Measurements from ENCODE around the gene SNX18. TPM values are rescaled to one million over a fixed set of nuclear protein-coding genes. Genes with fewer than 3 reads are reported as not detected.

The SNX18 gene
- total RNA-seq, 2 donors from 2014 or later, result 19.7 to 20.5 TPM

DNA sequence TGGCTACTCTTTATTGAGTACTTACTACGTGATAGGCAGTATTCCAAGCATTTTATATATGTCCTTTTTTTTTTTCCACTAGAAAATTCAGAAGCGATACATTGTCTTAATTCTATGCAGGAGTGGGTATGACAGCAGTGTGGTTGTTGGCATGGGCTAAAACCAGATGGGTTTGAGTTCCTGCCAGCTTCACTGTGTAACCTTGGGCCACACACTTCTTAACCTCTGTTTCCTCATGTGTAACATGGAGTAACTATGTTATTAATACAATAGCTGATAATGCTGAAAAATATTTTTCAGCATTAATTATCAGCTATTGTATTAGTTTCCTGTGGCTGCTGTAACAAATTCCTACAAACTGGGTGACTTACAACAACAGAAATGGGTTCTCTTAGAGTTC is 12.0 kb downstream of the SNX18 start:
- WGBS, 2 experiments (ENCODE audit: insufficient coverage in 1 of 2, insufficient read length in 1 of 2), result 80 to 100% methylated on average over 1 to 2 of the region's 2 CpGs
- Mint-ChIP-seq H3K27ac (no peak overlapping the region), H3K27me3 (ENCODE audit: insufficient read depth) (no peaks in the 10 kb centered on the region)

GRCh38 chr5:54531546-54531945 is 14.0 kb downstream of the SNX18 start:
- no peaks in the 10 kb centered on the region for H3K27me3 Mint-ChIP-seq (ENCODE audit: insufficient read depth)
- WGBS, 2 experiments (ENCODE audit: insufficient coverage in 1 of 2, insufficient read length in 1 of 2), result 77 to 81% methylated on average over 11 of the region's 12 CpGs
- Histone ChIP-seq H3K9ac (ENCODE audit: extremely low read depth, low read length, poor library complexity, severe bottlenecking) (no peak overlapping the region), H3K9me3 (ENCODE audit: control insufficient read depth, low read length) (no peaks in the 10 kb centered on the region), H3K27me3 (ENCODE audit: control insufficient read depth, insufficient read depth, low read length, poor library complexity, severe bottlenecking) (no peaks in the 10 kb centered on the region), H3K4me1 (ENCODE audit: control insufficient read depth, insufficient read depth, low read length) (no peaks in the 10 kb centered on the region), H3K4me3 (ENCODE audit: low read length) (no peak overlapping the region), H3K27ac (ENCODE audit: low read depth, low read length) (no peak overlapping the region), H3K36me3 (ENCODE audit: control insufficient read depth, insufficient read depth, low read length) (no peaks in the 10 kb centered on the region)
- no peak for DNase-seq
- TF ChIP-seq, protein P1, sequence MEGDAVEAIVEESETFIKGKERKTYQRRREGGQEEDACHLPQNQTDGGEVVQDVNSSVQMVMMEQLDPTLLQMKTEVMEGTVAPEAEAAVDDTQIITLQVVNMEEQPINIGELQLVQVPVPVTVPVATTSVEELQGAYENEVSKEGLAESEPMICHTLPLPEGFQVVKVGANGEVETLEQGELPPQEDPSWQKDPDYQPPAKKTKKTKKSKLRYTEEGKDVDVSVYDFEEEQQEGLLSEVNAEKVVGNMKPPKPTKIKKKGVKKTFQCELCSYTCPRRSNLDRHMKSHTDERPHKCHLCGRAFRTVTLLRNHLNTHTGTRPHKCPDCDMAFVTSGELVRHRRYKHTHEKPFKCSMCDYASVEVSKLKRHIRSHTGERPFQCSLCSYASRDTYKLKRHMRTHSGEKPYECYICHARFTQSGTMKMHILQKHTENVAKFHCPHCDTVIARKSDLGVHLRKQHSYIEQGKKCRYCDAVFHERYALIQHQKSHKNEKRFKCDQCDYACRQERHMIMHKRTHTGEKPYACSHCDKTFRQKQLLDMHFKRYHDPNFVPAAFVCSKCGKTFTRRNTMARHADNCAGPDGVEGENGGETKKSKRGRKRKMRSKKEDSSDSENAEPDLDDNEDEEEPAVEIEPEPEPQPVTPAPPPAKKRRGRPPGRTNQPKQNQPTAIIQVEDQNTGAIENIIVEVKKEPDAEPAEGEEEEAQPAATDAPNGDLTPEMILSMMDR (conservative IDR thresholded peaks at IDR 0.05), result no peak
- H3K9me3 Mint-ChIP-seq, result peaks cover 4% of the 10 kb centered on the region
- no peak overlapping the region for H3K4me3 Mint-ChIP-seq
- H3K4me1 Mint-ChIP-seq, result peaks cover 16% of the 10 kb centered on the region
- peak overlapping the region; percentile 62 for H3K27ac Mint-ChIP-seq
- H3K36me3 Mint-ChIP-seq (ENCODE audit: low read depth), result peaks cover 5% of the 10 kb centered on the region

More for the DNA sequence above, 12.0 kb downstream of the SNX18 start:
- H3K4me1 Mint-ChIP-seq, result peaks cover 20% of the 10 kb centered on the region
- H3K27me3 ChIP-seq (ENCODE audit: control insufficient read depth, insufficient read depth, low read length, poor library complexity, severe bottlenecking), result no peaks in the 10 kb centered on the region
- DNase-seq, result no peak
- H3K9me3 ChIP-seq (ENCODE audit: control insufficient read depth, low read length), result no peaks in the 10 kb centered on the region
- TF ChIP-seq, protein P1 (conservative IDR thresholded peaks at IDR 0.05), result no peak
- no peaks in the 10 kb centered on the region for H3K4me1 ChIP-seq (ENCODE audit: control insufficient read depth, insufficient read depth, low read length)
- H3K4me3 Mint-ChIP-seq, result no peak overlapping the region
- H3K4me3 ChIP-seq (ENCODE audit: low read length), result no peak overlapping the region
- H3K9ac ChIP-seq (ENCODE audit: extremely low read depth, low read length, poor library complexity, severe bottlenecking), result no peak overlapping the region
- H3K36me3 Mint-ChIP-seq (ENCODE audit: low read depth), result no peaks in the 10 kb centered on the region
- no peak overlapping the region for H3K27ac ChIP-seq (ENCODE audit: low read depth, low read length)
- H3K9me3 Mint-ChIP-seq, result no peaks in the 10 kb centered on the region
- H3K36me3 ChIP-seq (ENCODE audit: control insufficient read depth, insufficient read depth, low read length), result no peaks in the 10 kb centered on the region

DNA sequence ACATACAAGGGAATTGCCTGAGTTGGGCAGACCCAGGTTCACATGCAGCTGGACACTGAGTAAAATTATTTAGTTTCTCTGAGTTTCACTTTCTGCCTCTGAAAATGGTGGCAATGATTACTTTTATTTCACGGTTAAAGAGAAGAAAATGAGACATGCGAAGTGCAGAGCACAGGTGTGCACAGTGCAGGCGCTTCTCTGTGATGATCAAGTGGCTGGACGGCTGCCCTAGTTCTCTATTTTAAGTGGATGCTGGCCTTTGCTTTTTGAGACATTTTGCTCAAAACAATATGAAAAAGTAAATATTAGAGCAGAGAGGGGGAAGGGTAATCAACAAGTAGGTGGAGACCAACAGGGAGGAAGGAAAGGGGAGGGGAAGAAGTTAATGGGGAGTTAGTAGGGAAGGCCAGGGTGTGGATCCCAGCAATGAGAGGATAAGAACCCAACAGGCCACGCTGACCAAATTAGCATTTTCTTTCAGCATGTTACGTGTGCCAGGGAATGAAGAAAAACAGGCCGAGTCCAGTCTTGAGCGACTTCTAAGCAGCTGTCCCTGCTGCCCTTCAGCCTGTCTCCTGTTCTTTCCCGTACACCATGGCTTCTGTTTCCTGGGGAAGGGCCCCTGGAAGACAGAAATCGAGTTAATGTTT is 16.1 kb downstream of the SNX18 start:
- peak overlapping the region; percentile 79 for H3K27ac ChIP-seq (ENCODE audit: low read depth, low read length)
- no peaks in the 10 kb centered on the region for H3K27me3 ChIP-seq (ENCODE audit: control insufficient read depth, insufficient read depth, low read length, poor library complexity, severe bottlenecking)
- Mint-ChIP-seq H3K9me3 (peaks cover 4% of the 10 kb centered on the region), H3K4me3 (peak overlapping the region; percentile 4), H3K36me3 (ENCODE audit: low read depth) (peaks cover 9% of the 10 kb centered on the region), H3K27me3 (ENCODE audit: insufficient read depth) (no peaks in the 10 kb centered on the region), H3K27ac (peak overlapping the region; percentile 86), H3K4me1 (peaks cover 16% of the 10 kb centered on the region)
- H3K9me3 ChIP-seq (ENCODE audit: control insufficient read depth, low read length), result no peaks in the 10 kb centered on the region
- no peaks in the 10 kb centered on the region for H3K36me3 ChIP-seq (ENCODE audit: control insufficient read depth, insufficient read depth, low read length)
- TF ChIP-seq, protein P1 (conservative IDR thresholded peaks at IDR 0.05), result no peak
- H3K4me1 ChIP-seq (ENCODE audit: control insufficient read depth, insufficient read depth, low read length), result no peaks in the 10 kb centered on the region
- 71 to 74% methylated on average over 8 to 10 of the region's 10 CpGs for WGBS, 2 experiments (ENCODE audit: insufficient coverage in 1 of 2, insufficient read length in 1 of 2)
- no peak for DNase-seq
- no peak overlapping the region for H3K4me3 ChIP-seq (ENCODE audit: low read length)
- no peak overlapping the region for H3K9ac ChIP-seq (ENCODE audit: extremely low read depth, low read length, poor library complexity, severe bottlenecking)

Measured in endodermal cell (in vitro differentiated cells).